Loucy (cell line): ENCODE data around the gene C12orf60.

ENCODE experiments used
- EZH2phosphoT487 ChIP-seq: fragments of 200-600 bp; IDR thresholded peaks from 2 replicates; pipeline ENCODE4 v1.6.1; 2018; ENCODE audit warnings: antibody characterized with exemption, mild to moderate bottlenecking, moderate library complexity, borderline replicate concordance
- TF ChIP-seq, protein P1 (sequence below): fragments of 200-600 bp; sonication (generic); conservative IDR thresholded peaks from 2 replicates; pipeline ENCODE4 v1.5.1; 2014; ENCODE audit warnings: mild to moderate bottlenecking, antibody characterized with exemption, low read length

DNA sequence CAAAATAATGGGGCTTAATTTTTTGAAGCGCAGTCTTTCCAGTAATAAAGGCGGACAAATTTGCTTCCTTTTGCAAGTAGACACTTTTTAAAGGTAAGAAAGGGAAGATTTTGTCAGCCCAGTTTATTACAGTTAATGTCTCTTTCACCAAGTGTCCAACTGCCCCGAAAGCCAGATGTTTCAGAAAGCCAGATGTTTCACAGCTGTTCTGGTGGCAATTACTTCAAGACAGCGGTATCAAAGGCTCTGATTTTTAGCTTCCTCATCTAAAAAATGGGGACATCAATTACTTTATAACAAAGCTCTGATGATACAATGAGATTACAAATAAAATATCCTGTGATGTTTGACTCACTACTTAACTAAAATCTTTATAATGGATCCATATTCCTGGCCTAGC, 1.2 kb upstream of the C12orf60 start:
- TF ChIP-seq, protein P1, sequence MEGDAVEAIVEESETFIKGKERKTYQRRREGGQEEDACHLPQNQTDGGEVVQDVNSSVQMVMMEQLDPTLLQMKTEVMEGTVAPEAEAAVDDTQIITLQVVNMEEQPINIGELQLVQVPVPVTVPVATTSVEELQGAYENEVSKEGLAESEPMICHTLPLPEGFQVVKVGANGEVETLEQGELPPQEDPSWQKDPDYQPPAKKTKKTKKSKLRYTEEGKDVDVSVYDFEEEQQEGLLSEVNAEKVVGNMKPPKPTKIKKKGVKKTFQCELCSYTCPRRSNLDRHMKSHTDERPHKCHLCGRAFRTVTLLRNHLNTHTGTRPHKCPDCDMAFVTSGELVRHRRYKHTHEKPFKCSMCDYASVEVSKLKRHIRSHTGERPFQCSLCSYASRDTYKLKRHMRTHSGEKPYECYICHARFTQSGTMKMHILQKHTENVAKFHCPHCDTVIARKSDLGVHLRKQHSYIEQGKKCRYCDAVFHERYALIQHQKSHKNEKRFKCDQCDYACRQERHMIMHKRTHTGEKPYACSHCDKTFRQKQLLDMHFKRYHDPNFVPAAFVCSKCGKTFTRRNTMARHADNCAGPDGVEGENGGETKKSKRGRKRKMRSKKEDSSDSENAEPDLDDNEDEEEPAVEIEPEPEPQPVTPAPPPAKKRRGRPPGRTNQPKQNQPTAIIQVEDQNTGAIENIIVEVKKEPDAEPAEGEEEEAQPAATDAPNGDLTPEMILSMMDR, result no peak
- TF ChIP-seq EZH2phosphoT487, result no peak
